AG08396 (cell line): Measurements from ENCODE around the gene RARRES2.

Experiments
- DNase-seq: peaks from one replicate; pipeline ENCODE4 v3.0.0; 2012; ENCODE audit warnings: low spot score, mixed read lengths

Gene RARRES2

GRCh38 chr7:150361807-150362621 lies 20.6 kb upstream of the RARRES2 start:
- DNase-seq: no peak

GRCh38 chr7:150361402-150361801 lies 20.0 kb upstream of the RARRES2 start:
- no peak for DNase-seq

- no peak for DNase-seq
Observed at GRCh38 chr7:150360363-150361058, 19.1 kb upstream of the RARRES2 start.

- DNase-seq: no peak
Observed at GRCh38 chr7:150359622-150360362, 18.4 kb upstream of the RARRES2 start.

GRCh38 chr7:150358988-150359621 lies 17.7 kb upstream of the RARRES2 start:
- DNase-seq: no peak

- DNase-seq: no peak
Observed at GRCh38 chr7:150358433-150358832, 17.0 kb upstream of the RARRES2 start.

- DNase-seq: no peak
Observed at GRCh38 chr7:150357771-150358427, 16.5 kb upstream of the RARRES2 start.

- no peak for DNase-seq
Observed at GRCh38 chr7:150357270-150357669, 15.8 kb upstream of the RARRES2 start.

GRCh38 chr7:150356265-150356897 lies 15.0 kb upstream of the RARRES2 start:
- no peak for DNase-seq

- no peak for DNase-seq
Observed at GRCh38 chr7:150355666-150356059, 14.2 kb upstream of the RARRES2 start.

- DNase-seq: no peak
Observed at GRCh38 chr7:150351587-150352194, 10.3 kb upstream of the RARRES2 start.

GRCh38 chr7:150346922-150347321 lies 5.5 kb upstream of the RARRES2 start:
- DNase-seq: no peak

GRCh38 chr7:150345012-150345411 lies 3.6 kb upstream of the RARRES2 start:
- no peak for DNase-seq

- no peak for DNase-seq
Observed at GRCh38 chr7:150344299-150344698, 2.9 kb upstream of the RARRES2 start.

GRCh38 chr7:150343225-150343624 lies 1.8 kb upstream of the RARRES2 start:
- no peak for DNase-seq

GRCh38 chr7:150342121-150342408 lies 636 bp upstream of the RARRES2 start:
- DNase-seq: no peak

GRCh38 chr7:150340875-150341262 lies 560 bp downstream of the RARRES2 start:
- DNase-seq: no peak

- DNase-seq: peak; percentile 74
Observed at GRCh38 chr7:150340024-150340749, 1.2 kb downstream of the RARRES2 start.

- DNase-seq: no peak
Observed at GRCh38 chr7:150339409-150339809, 2.0 kb downstream of the RARRES2 start.

- no peak for DNase-seq
Observed at GRCh38 chr7:150338166-150338829, 3.1 kb downstream of the RARRES2 start.
